HepG2 (cell line): Measurements from ENCODE around the gene MAN2B2. TPM values are rescaled to one million over a fixed set of nuclear protein-coding genes. Genes with fewer than 3 reads are reported as not detected.
A peak's percentile ranks its signal among the peaks of the same experiment; 100 is the strongest.

Experiments used
- AGO1 ChIP-seq: fragments of 200-400 bp; formaldehyde crosslinking; IDR thresholded peaks from 2 replicates; pipeline ENCODE4 v1.6.1; 2017; ENCODE audit warnings: mild to moderate bottlenecking, low read depth, low read length, moderate library complexity; ENCODE audit not compliant: poor library complexity, severe bottlenecking
- BORCS8-MEF2B ChIP-seq: sonication (generic); formaldehyde crosslinking; IDR thresholded peaks from 2 replicates; pipeline ENCODE4 v1.8.0; 2022; ENCODE audit warnings: mild to moderate bottlenecking, missing genetic modification reagents
- CBFB ChIP-seq: sonication (generic); formaldehyde crosslinking; IDR thresholded peaks from 2 replicates; pipeline ENCODE4 v1.4.0; 2020; ENCODE audit warnings: missing genetic modification reagents
- DBP ChIP-seq: sonication (generic); formaldehyde crosslinking; IDR thresholded peaks from 2 replicates; pipeline ENCODE4 v1.4.0; 2020; ENCODE audit warnings: missing genetic modification reagents; ENCODE audit errors: not compliant biosample characterization
- EED ChIP-seq: sonication (generic); formaldehyde crosslinking; IDR thresholded peaks from 2 replicates; pipeline ENCODE4 v1.5.0; 2020; ENCODE audit warnings: mild to moderate bottlenecking, missing genetic modification reagents
- HNRNPH1 ChIP-seq: fragments of 200-400 bp; formaldehyde crosslinking; optimal IDR thresholded peaks from 2 replicates; pipeline ENCODE3; 2017; ENCODE audit warnings: mild to moderate bottlenecking, low read depth, low read length
- LBX2 ChIP-seq: sonication (generic); formaldehyde crosslinking; IDR thresholded peaks from 2 replicates; pipeline ENCODE4 v1.5.0; 2020; ENCODE audit warnings: missing genetic modification reagents, mild to moderate bottlenecking, borderline replicate concordance
- PAF1 ChIP-seq: IDR thresholded peaks from 2 replicates; pipeline ENCODE4 v1.6.1; 2016; ENCODE audit warnings: missing genetic modification reagents, missing compliant biosample characterization
- PRDM15 ChIP-seq: sonication (generic); formaldehyde crosslinking; IDR thresholded peaks from 2 replicates; pipeline ENCODE4 v1.4.0; 2020; ENCODE audit warnings: missing genetic modification reagents
- SATB2 ChIP-seq: sonication (generic); formaldehyde crosslinking; IDR thresholded peaks from 2 replicates; pipeline ENCODE4 v1.5.0; 2020; ENCODE audit warnings: missing genetic modification reagents
- SNAI1 ChIP-seq: sonication (generic); formaldehyde crosslinking; IDR thresholded peaks from 2 replicates; pipeline ENCODE4 v1.5.0; 2020; ENCODE audit warnings: mild to moderate bottlenecking, missing genetic modification reagents, borderline replicate concordance
- YY1 ChIP-seq: IDR thresholded peaks from 2 replicates; pipeline ENCODE4 v1.6.1; 2011; ENCODE audit warnings: low read length, low read depth, moderate library complexity, mild to moderate bottlenecking; ENCODE audit not compliant: insufficient read depth, insufficient replicate concordance
- ZBTB10 ChIP-seq: sonication (generic); formaldehyde crosslinking; IDR thresholded peaks from 2 replicates; pipeline ENCODE4 v1.4.0; 2020; ENCODE audit warnings: missing genetic modification reagents, borderline replicate concordance
- ZBTB21 ChIP-seq: sonication (generic); formaldehyde crosslinking; IDR thresholded peaks from 2 replicates; pipeline ENCODE4 v1.4.0; 2020; ENCODE audit warnings: missing genetic modification reagents
- ZNF326 ChIP-seq: sonication (generic); formaldehyde crosslinking; IDR thresholded peaks from 2 replicates; pipeline ENCODE4 v1.4.0; 2020; ENCODE audit warnings: missing genetic modification reagents, borderline replicate concordance
- ZNF383 ChIP-seq: sonication (generic); formaldehyde crosslinking; IDR thresholded peaks from 2 replicates; pipeline ENCODE4 v1.4.0; 2020; ENCODE audit warnings: missing genetic modification reagents, mild to moderate bottlenecking, borderline replicate concordance
- ZNF460 ChIP-seq: sonication (generic); formaldehyde crosslinking; IDR thresholded peaks from 2 replicates; pipeline ENCODE4 v1.5.1; 2020; ENCODE audit warnings: missing genetic modification reagents, mild to moderate bottlenecking, borderline replicate concordance
- ZNF562 ChIP-seq: sonication (generic); formaldehyde crosslinking; IDR thresholded peaks from 2 replicates; pipeline ENCODE4 v1.8.0; 2022; ENCODE audit warnings: missing genetic modification reagents, borderline replicate concordance
- ZNF605 ChIP-seq: sonication (generic); formaldehyde crosslinking; IDR thresholded peaks from 2 replicates; pipeline ENCODE4 v1.8.0; 2022; ENCODE audit warnings: mild to moderate bottlenecking, missing genetic modification reagents
- ZNF614 ChIP-seq: IDR thresholded peaks from 2 replicates; pipeline ENCODE4 v1.6.1; 2018; ENCODE audit warnings: missing biosample characterization, missing genetic modification reagents, inconsistent platforms, borderline replicate concordance
- ZNF792 ChIP-seq: IDR thresholded peaks from 2 replicates; pipeline ENCODE4 v1.6.1; 2016
- ZNF816 ChIP-seq: sonication (generic); formaldehyde crosslinking; IDR thresholded peaks from 2 replicates; pipeline ENCODE4 v1.8.0; 2022; ENCODE audit warnings: missing genetic modification reagents, mild to moderate bottlenecking, borderline replicate concordance
- polyA plus RNA-seq, 8 experiments: library from polyadenylated mRNA; depleted of rRNA in 3 of 8; stranded (reverse) in 7 of 8; unstranded in 1 of 8; fragments of >200 nt; fragmentation: Illumina TruSeq in 4 of 8; extraction: Trizol in 4 of 8; gene quantifications; 2 replicates each; pipeline versions ENCODE4 v1.2.1 to v1.2.3, GENCODE V29; 2011 to 2016; ENCODE audit warnings: low read depth in 4 of 8, missing spikeins in 1 of 8, mixed read lengths in 1 of 8; ENCODE audit not compliant: insufficient read depth in 1 of 8
- total RNA-seq, 5 experiments: library from RNA; depleted of rRNA; stranded (reverse); fragments of >200 nt; fragmentation: Illumina TruSeq; extraction: Trizol; gene quantifications; 2 replicates each; pipeline ENCODE4 v1.2.3, GENCODE V29; 2016; ENCODE audit warnings: low read depth in 1 of 5

MAN2B2 gene
- total and polyA plus RNA-seq, 2 of the 13 experiments (the other 11 are each of a cell fraction or from before 2014, with no cell fraction given), result 4.8 to 5.4 TPM

- TF ChIP-seq ZBTB10 (CRISPR knock-in tag) (0 out of 2 replicates have a peak, but pooled peaks have one; percentile 71), ZNF460 (CRISPR knock-in tag) (no peak), DBP (CRISPR knock-in tag) (peak; percentile 84), BORCS8-MEF2B (peak; percentile 97), ZNF605 (peak; percentile 86; the same call in 1 of the 2 replicates), CBFB (CRISPR knock-in tag) (no peak), PAF1 (no peak), AGO1 (no peak), ZNF792 (CRISPR knock-in tag) (0 out of 2 replicates have a peak, but pooled peaks have one; percentile 67), SNAI1 (CRISPR knock-in tag) (no peak), HNRNPH1 (no peak), ZNF816 (peak; percentile 61; the same call in 1 of the 2 replicates), YY1 (peak; percentile 34), ZNF614 (CRISPR knock-in tag) (no peak), ZNF562 (CRISPR knock-in tag) (no peak), ZNF383 (CRISPR knock-in tag) (no peak), SATB2 (CRISPR knock-in tag) (peak; percentile 95), EED (no peak), PRDM15 (CRISPR knock-in tag) (peak; percentile 66; the same call in 1 of the 2 replicates), ZBTB21 (CRISPR knock-in tag) (no peak; the same call in 1 of the 2 replicates), LBX2 (CRISPR knock-in tag) (no peak), ZNF326 (CRISPR knock-in tag) (no peak)
These were observed 28.1 kb upstream of the MAN2B2 start (continued) for GRCh38 chr4:6546681-6547447.
